CD8-positive, alpha-beta memory T cell (primary cell): Measurements from ENCODE around the gene C1orf159. TPM values are rescaled to one million over a fixed set of nuclear protein-coding genes. Genes with fewer than 3 reads are reported as not detected.
A peak's percentile ranks its signal among the peaks of the same experiment; 100 is the strongest.
"Not testable (repeated sequence)": the region's sequence is repeated elsewhere in the genome, so short reads cannot be mapped to it uniquely, and the experiment has no call there.

ENCODE experiments used
- CTCF ChIA-PET: fragments of 350-600 bp; sonication (Branson Sonifier 250); formaldehyde crosslinking; loops from one replicate; lab custom pipeline; 2021; ENCODE audit warnings: antibody characterized with exemption; lab: Charles Lee
- POLR2A ChIA-PET: fragments of 350-600 bp; sonication (Branson Sonifier 250); formaldehyde crosslinking; loops from one replicate; lab custom pipeline; 2021; ENCODE audit warnings: antibody characterized with exemption; lab: Charles Lee
- DNase-seq, 5 donors: peaks; one replicate each; pipeline versions ENCODE4 v3.0.0 to v3.0.0-alpha.2; 2020 to 2022; ENCODE audit warnings: mixed read lengths in 1 of 5
- H3K27ac ChIP-seq: one replicate; pipeline ENCODE4 v1.7.0; 2013; ENCODE audit warnings: low read depth, mild to moderate bottlenecking, low read length, moderate library complexity
- H3K27me3 ChIP-seq: 2 replicates; pipeline ENCODE4 v1.7.0; 2013; ENCODE audit warnings: low read length, mild to moderate bottlenecking; ENCODE audit not compliant: insufficient read depth, poor library complexity, severe bottlenecking
- H3K36me3 ChIP-seq: 2 replicates; pipeline ENCODE4 v1.7.0; 2013; ENCODE audit warnings: mild to moderate bottlenecking, low read length, moderate library complexity; ENCODE audit not compliant: insufficient read depth
- H3K4me1 ChIP-seq: 2 replicates; pipeline ENCODE4 v1.7.0; 2013; ENCODE audit warnings: mild to moderate bottlenecking, low read length, moderate library complexity; ENCODE audit not compliant: insufficient read depth
- H3K4me3 ChIP-seq: 2 replicates; pipeline ENCODE4 v1.7.0; 2013; ENCODE audit warnings: mild to moderate bottlenecking, low read length
- H3K9me3 ChIP-seq: 2 replicates; pipeline ENCODE4 v1.7.0; 2013; ENCODE audit warnings: mild to moderate bottlenecking, low read length
- H3K27ac Mint-ChIP-seq, 8 donors: one replicate each; pipeline ENCODE4 v1.8.0; 2020 to 2021; ENCODE audit warnings: mixed read lengths in 8 of 8, mild to moderate bottlenecking in 6 of 8, inconsistent platforms in 3 of 8, moderate library complexity in 3 of 8
- H3K27me3 Mint-ChIP-seq, 2 donors: one replicate each; pipeline ENCODE4 v1.8.0; 2020 to 2021; ENCODE audit warnings: mixed read lengths in 2 of 2, mild to moderate bottlenecking in 1 of 2, moderate library complexity in 1 of 2
- H3K36me3 Mint-ChIP-seq, 3 donors: one replicate each; pipeline ENCODE4 v1.8.0; 2020 to 2021; ENCODE audit warnings: mixed read lengths in 3 of 3, inconsistent platforms in 1 of 3, mild to moderate bottlenecking in 1 of 3
- H3K4me1 Mint-ChIP-seq, 3 donors: one replicate each; pipeline ENCODE4 v1.8.0; 2020 to 2021; ENCODE audit warnings: mixed read lengths in 3 of 3, inconsistent platforms in 1 of 3, mild to moderate bottlenecking in 1 of 3
- H3K4me3 Mint-ChIP-seq, 7 donors: one replicate each; pipeline ENCODE4 v1.8.0; 2020 to 2021; ENCODE audit warnings: mixed read lengths in 7 of 7, mild to moderate bottlenecking in 6 of 7, moderate library complexity in 4 of 7, inconsistent platforms in 2 of 7
- H3K9me3 Mint-ChIP-seq, 5 donors: one replicate each; pipeline ENCODE4 v1.8.0; 2020 to 2022; ENCODE audit warnings: mixed read lengths in 5 of 5, mild to moderate bottlenecking in 3 of 5, moderate library complexity in 2 of 5, inconsistent platforms in 1 of 5
- polyA plus RNA-seq: library from polyadenylated mRNA; unstranded; fragments of 300-500 nt; fragmentation: Illumina TruSeq; gene quantifications from one replicate; pipeline ENCODE4 v1.2.3, GENCODE V29; 2021
- total RNA-seq, 2 experiments: library from RNA; stranded (reverse); gene quantifications; one replicate each; pipeline ENCODE4 v1.2.3, GENCODE V29; 2021

C1orf159 gene
- total and polyA plus RNA-seq, 3 experiments from 2014 or later = 7.9 to 20.8 (median 18.7) TPM

DNA sequence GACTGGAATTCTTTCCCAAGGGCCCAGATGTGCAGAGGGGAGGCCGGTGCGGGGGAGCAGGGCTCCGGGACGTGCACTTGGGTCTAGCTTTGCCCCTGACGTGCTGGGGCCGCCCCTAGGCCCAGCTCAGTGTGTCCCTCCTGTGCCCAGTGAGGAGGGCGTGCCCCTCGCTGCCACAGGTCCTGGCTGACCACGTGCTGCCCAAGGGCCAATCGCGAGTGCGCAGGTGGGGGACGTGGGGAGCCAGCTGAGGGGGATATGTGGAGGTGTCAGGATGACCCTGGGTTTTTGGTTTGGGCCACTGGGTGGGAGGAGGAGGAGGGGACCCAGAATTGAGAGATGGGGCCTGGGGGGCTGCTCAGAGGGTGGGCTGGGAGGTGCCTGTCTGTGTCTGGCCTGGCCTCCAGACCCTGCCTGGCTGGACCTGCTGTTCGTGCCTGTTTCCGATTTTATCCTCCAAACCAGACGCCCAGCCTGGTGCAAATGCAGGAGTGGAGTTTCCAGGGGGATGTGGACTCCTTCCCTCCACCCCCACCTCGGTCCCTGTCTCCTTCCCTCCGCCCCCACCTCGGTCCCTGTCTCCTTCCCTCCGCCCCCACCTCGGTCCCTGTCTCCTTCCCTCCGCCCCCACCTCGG, 35.6 kb downstream of the C1orf159 start:
- no peak overlapping the region for H3K4me3 ChIP-seq
- H3K27me3 ChIP-seq = no peaks in the 10 kb centered on the region
- H3K27ac ChIP-seq = peak overlapping the region; percentile 16
- H3K9me3 ChIP-seq = no peaks in the 10 kb centered on the region
- POLR2A ChIA-PET = no interaction called here
- H3K4me1 ChIP-seq = peaks cover 11% of the 10 kb centered on the region
- Mint-ChIP-seq H3K4me3 (peak overlapping the region in 1 of 7 donors; percentile 66), H3K36me3 (peaks cover 0 to 2% (median 0%) of the 10 kb centered on the region in 3 donors), H3K27ac (no peak overlapping the region), H3K4me1 (peaks cover 0 to 8% (median 2%) of the 10 kb centered on the region in 3 donors), H3K27me3 (no peaks in the 10 kb centered on the region), H3K9me3 (no peaks in the 10 kb centered on the region)
- peak in 1 of 5 donors; percentile 8 for DNase-seq
- no peaks in the 10 kb centered on the region for H3K36me3 ChIP-seq
- CTCF ChIA-PET = interaction anchor here (1.2 kb wide), 1 partner anchor 16 kb away, joined by 3 read pairs; no protein-coding TSS in a partner anchor

DNA sequence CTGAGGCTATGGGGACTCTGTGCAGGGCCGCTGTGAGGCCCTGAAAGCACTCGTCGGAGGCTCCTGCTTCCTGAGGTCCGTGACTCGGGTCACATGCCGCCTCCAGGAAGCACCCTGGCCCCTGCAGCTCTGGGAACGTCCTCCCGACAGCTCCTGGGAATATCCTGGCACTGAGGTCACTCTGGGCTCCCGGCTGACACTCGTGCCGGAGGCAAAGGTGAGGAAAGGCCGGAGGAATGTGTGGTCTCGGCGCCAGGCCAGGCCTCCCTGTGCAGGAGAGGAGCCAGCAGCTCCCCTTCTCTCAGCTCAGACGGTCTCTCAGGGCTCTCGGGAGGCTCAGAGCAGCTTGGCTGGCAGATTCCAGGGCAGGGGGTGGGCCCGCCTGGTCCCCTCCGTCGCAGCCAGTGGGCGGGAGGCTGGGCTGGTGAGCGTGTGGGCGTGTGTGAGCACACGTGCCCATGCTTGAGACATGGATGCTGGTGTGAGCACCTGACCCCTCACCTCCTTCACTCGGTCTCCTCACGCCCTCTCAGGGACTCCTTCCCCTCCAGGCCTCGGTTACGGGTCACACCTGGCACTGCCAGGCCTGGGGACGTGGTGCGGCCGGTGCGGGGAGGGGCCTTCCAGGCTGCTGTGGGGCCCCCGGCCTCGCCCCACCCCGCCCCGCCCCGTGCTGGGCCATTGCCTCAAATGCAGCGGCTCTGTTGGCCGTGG, 36.3 kb downstream of the C1orf159 start:
- ChIA-PET POLR2A (no interaction called here), CTCF (interaction anchor here (1.2 kb wide), 1 partner anchor 15 kb away, joined by 3 read pairs; no protein-coding TSS in a partner anchor)
- Mint-ChIP-seq H3K36me3 (peaks cover 0 to 2% (median 0%) of the 10 kb centered on the region in 3 donors), H3K4me3 (peak overlapping the region in 6 of 7 donors; percentile 4 to 75 (median 47)), H3K27me3 (peaks cover 3% of the 10 kb centered on the region in 2 donors), H3K9me3 (no peaks in the 10 kb centered on the region), H3K4me1 (peaks cover 0 to 8% (median 2%) of the 10 kb centered on the region in 3 donors), H3K27ac (no peak overlapping the region)
- Histone ChIP-seq H3K4me1 (peaks cover 11% of the 10 kb centered on the region), H3K4me3 (peak overlapping the region; percentile 49), H3K27ac (peak overlapping the region; percentile 16), H3K36me3 (no peaks in the 10 kb centered on the region), H3K27me3 (peaks cover 4% of the 10 kb centered on the region), H3K9me3 (no peaks in the 10 kb centered on the region)
- DNase-seq = peak in 3 of 5 donors; percentile 28 to 50 (median 37)

DNA sequence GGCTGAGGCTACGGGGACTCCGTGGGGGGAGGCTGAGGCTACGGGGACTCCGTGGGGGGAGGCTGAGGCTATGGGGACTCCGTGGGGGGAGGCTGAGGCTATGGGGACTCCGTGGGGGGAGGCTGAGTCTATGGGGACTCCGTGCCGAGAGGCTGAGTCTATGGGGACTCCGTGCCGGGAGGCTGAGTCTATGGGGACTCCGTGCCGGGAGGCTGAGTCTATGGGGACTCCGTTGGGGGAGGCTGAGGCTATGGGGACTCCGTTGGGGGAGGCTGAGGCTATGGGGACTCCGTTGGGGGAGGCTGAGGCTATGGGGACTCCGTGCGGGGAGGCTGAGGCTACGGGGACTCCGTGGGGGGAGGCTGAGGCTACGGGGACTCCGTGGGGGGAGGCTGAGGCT, 38.5 kb downstream of the C1orf159 start:
- H3K27ac Mint-ChIP-seq, H3K36me3 ChIP-seq, H3K4me1 Mint-ChIP-seq, H3K27me3 ChIP-seq, CTCF ChIA-PET, H3K9me3 ChIP-seq, H3K9me3 Mint-ChIP-seq, H3K27me3 Mint-ChIP-seq, H3K36me3 Mint-ChIP-seq, H3K27ac ChIP-seq, H3K4me3 Mint-ChIP-seq, H3K4me3 ChIP-seq, POLR2A ChIA-PET: not testable (repeated sequence)
- DNase-seq = peak in 1 of 5 donors; percentile 3
- peaks cover 11% of the 10 kb centered on the region for H3K4me1 ChIP-seq

DNA sequence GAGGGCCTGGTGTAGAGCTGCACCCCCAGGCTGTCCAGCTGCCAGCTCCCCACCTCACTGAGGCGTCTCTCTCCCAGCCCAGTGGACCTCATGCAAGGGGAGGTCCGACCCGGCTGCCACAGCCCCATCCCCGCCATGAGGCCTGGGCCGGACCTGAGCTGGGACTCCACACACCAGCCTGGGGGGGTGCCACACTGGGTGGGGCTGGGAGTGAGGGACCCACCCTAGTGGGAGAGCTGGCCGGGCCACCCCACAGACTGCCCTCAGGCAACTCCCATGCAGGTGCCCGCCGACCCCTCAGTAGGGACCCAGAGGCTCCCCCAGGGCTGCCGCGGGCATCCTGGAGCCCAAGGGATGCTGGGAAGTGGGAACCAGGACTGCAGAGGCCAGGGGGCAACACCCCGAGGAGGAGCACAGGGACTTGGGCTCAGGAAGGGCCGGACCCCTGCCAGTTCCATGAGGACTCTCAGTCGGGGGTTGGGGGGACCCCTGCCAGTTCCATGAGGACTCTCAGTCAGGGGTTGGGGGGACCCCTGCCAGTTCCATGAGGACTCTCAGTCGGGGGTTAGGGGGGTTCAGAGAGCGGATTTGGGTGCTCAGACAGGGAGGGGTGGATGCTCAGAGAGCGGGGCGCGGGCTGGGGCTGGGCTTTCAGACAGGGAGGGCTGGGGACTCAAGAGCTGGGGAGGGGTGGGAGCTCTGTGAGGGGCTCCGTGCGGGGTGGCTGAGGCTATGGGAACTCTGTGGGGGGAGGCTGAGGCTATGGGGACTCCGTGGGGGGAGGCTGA, 40.5 kb downstream of the C1orf159 start:
- Mint-ChIP-seq H3K27ac (no peak overlapping the region), H3K9me3 (no peaks in the 10 kb centered on the region), H3K27me3 (peaks cover 10% of the 10 kb centered on the region in 2 donors), H3K36me3 (no peaks in the 10 kb centered on the region), H3K4me1 (peaks cover 0 to 8% (median 2%) of the 10 kb centered on the region in 3 donors), H3K4me3 (no peak overlapping the region)
- Histone ChIP-seq H3K27ac (no peak overlapping the region), H3K36me3 (no peaks in the 10 kb centered on the region), H3K4me3 (no peak overlapping the region), H3K27me3 (peaks cover 6% of the 10 kb centered on the region), H3K4me1 (peaks cover 11% of the 10 kb centered on the region), H3K9me3 (no peaks in the 10 kb centered on the region)
- ChIA-PET POLR2A (no interaction called here), CTCF (no interaction called here)
- peak in 1 of 5 donors; percentile 45 for DNase-seq

DNA sequence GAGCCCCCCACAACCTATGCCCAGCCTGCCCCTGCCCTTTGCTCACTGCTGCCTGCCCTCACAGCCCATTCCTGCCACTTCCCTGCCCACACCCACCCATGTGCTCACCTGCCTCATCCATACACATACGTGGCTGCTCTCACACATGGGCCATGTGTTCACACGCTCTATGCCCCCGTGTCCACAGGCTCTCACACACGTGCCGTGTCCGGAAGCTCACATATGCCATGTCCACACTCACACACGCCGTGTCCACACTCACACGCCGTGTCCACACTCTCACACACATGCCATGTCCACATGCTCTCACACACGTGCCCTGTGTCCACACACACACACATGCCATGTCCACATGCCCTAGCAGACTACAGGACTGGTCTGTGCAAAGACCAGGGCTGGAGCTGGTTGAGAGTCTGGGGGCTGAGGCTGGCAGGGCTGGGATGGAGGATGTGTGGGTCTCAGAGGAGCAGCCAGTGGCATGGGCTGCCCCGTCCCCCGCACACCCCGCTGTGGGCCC, 41.2 kb downstream of the C1orf159 start:
- H3K27ac Mint-ChIP-seq = no peak overlapping the region
- CTCF ChIA-PET = no interaction called here
- Histone ChIP-seq H3K4me3 (no peak overlapping the region), H3K27ac (no peak overlapping the region), H3K4me1 (peaks cover 5% of the 10 kb centered on the region), H3K9me3 (no peaks in the 10 kb centered on the region), H3K36me3 (no peaks in the 10 kb centered on the region), H3K27me3 (peaks cover 6% of the 10 kb centered on the region)
- no peak for DNase-seq
- H3K9me3 Mint-ChIP-seq = no peaks in the 10 kb centered on the region
- H3K4me1 Mint-ChIP-seq = peaks cover 0 to 9% (median 2%) of the 10 kb centered on the region in 3 donors
- H3K36me3 Mint-ChIP-seq = no peaks in the 10 kb centered on the region
- POLR2A ChIA-PET = no interaction called here
- no peak overlapping the region for H3K4me3 Mint-ChIP-seq
- peaks cover 10 to 12% of the 10 kb centered on the region in 2 donors for H3K27me3 Mint-ChIP-seq

DNA sequence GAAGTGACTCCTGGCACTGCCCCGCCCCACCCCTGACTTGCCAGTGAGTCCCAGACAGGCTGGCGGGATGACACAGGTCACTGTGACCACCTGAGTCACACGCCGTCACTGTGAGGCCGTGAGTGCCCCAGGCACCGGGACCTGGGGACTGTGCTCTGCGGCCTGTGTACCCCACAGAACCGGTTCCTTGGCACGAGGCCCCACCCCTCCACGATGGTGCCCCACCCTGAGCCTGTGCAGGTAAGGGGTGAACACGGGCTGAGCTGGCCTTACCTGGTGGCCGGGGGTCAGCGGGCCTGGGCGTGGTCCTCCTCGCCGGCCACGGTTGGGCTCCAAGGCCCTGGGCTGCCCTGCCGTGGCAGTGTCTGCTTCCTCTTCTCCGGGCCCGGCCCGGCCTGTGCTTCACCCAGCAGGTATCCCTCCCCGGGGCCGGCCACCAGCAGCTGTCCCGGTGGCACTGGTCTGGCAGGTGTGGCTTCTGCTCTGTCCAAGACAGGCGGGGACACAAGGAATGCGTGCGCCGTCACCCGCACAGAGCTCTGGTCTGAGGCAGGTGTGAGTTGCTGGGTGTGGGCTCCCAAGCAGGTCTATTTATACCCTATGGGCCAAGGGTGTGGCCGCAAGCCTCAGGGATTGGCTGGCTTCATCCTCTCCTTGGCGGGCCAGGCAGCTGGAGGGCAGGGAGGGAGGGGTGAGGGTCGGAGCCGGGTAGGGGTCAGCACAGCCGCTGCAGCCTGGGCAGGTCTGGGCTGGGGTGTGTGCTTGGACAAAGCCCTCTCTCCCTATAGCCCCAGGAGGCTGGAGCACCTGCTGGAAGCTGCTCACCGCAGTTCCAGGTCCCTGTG, 41.9 kb downstream of the C1orf159 start, which contains the start of gene RNF223:
Gene RNF223 (minus strand): TSS at position 564 of the 845 bp plus-strand sequence. CDS start 1,740 bp downstream, outside the sequence.
- Histone ChIP-seq H3K4me3 (no peak within 1 kb of the TSS), H3K27me3 (peaks cover 6% of the 10 kb centered on the region), H3K27ac (no peak within 1 kb of the TSS), H3K4me1 (no peaks in the 10 kb centered on the region), H3K9me3 (no peaks in the 10 kb centered on the region), H3K36me3 (no peaks in the 10 kb centered on the region)
- no peak for DNase-seq
- peaks cover 0 to 4% (median 0%) of the 10 kb centered on the region in 3 donors for H3K4me1 Mint-ChIP-seq
- H3K9me3 Mint-ChIP-seq = no peaks in the 10 kb centered on the region
- H3K27ac Mint-ChIP-seq = no peak within 1 kb of the TSS
- H3K36me3 Mint-ChIP-seq = no peaks in the 10 kb centered on the region
- no peak within 1 kb of the TSS for H3K4me3 Mint-ChIP-seq
- peaks cover 10 to 12% of the 10 kb centered on the region in 2 donors for H3K27me3 Mint-ChIP-seq
- ChIA-PET CTCF (no interaction called here), POLR2A (no interaction called here)
